Measurements from ENCODE around the gene FAM24B. TPM values are rescaled to one million over a fixed set of nuclear protein-coding genes. Genes with fewer than 3 reads are reported as not detected.

The FAM24B gene
- polyA plus RNA-seq, 3 donors, result 3.2 to 7.2 (median 3.8) TPM

- DNase-seq (ENCODE audit: low read depth in 3 of 3, low spot score in 2 of 3), result no peak
Observed at GRCh38 chr10:122830273-122830964, 49.0 kb downstream of the FAM24B start.

GRCh38 chr10:122829454-122829853, 49.9 kb downstream of the FAM24B start:
- no peak for DNase-seq (ENCODE audit: low read depth in 3 of 3, low spot score in 2 of 3)

GRCh38 chr10:122828716-122829255, 50.6 kb downstream of the FAM24B start:
- DNase-seq (ENCODE audit: low read depth in 3 of 3, low spot score in 2 of 3), result no peak

GRCh38 chr10:122827302-122827701, 52.1 kb downstream of the FAM24B start:
- no peak for DNase-seq (ENCODE audit: low read depth in 3 of 3, low spot score in 2 of 3)

- no peak for DNase-seq (ENCODE audit: low read depth in 3 of 3, low spot score in 2 of 3)
Observed at GRCh38 chr10:122822973-122823690, 56.2 kb downstream of the FAM24B start.

GRCh38 chr10:122821808-122822207, 57.6 kb downstream of the FAM24B start:
- DNase-seq (ENCODE audit: low read depth in 3 of 3, low spot score in 2 of 3), result no peak

- DNase-seq (ENCODE audit: low read depth in 3 of 3, low spot score in 2 of 3), result no peak
Observed at GRCh38 chr10:122815458-122815857, 63.9 kb downstream of the FAM24B start.

- DNase-seq (ENCODE audit: low read depth in 3 of 3, low spot score in 2 of 3), result no peak
Observed at GRCh38 chr10:122814493-122814892, 64.9 kb downstream of the FAM24B start.

- no peak for DNase-seq (ENCODE audit: low read depth in 3 of 3, low spot score in 2 of 3)
Observed at GRCh38 chr10:122812751-122813150, 66.6 kb downstream of the FAM24B start.

- DNase-seq (ENCODE audit: low read depth in 3 of 3, low spot score in 2 of 3), result no peak
Observed at GRCh38 chr10:122802282-122802681, 77.1 kb downstream of the FAM24B start.

Other genes starting within 250 kb of the FAM24B start
- gene C10orf120, start 179.7 kb downstream of the FAM24B start, polyA plus RNA-seq (ENCODE audit: insufficient read length in 3 of 3), result not detected
- gene CUZD1, start 33.7 kb downstream of the FAM24B start, polyA plus RNA-seq (ENCODE audit: insufficient read length in 3 of 3), result 1 to 10 TPM; 1.4 to 2.3 (median 1.6) TPM
- gene FAM24A, start 31.0 kb upstream of the FAM24B start, polyA plus RNA-seq (ENCODE audit: insufficient read length in 3 of 3), result not detected
- 10 to 100 TPM; 18.2 to 21.2 (median 21.0) TPM for gene C10orf88, start 74.6 kb upstream of the FAM24B start, polyA plus RNA-seq (ENCODE audit: insufficient read length in 3 of 3)
- gene PSTK, start 100.8 kb upstream of the FAM24B start, polyA plus RNA-seq (ENCODE audit: insufficient read length in 3 of 3), result 10 to 100 TPM in 1 of 3 donors, 1 to 10 TPM in 2; 8.7 to 11.8 (median 9.2) TPM
- gene IKZF5, start 129.2 kb upstream of the FAM24B start, polyA plus RNA-seq (ENCODE audit: insufficient read length in 3 of 3), result 10 to 100 TPM; 18.7 to 22.5 (median 21.3) TPM
- gene ACADSB, start 129.4 kb upstream of the FAM24B start, polyA plus RNA-seq (ENCODE audit: insufficient read length in 3 of 3), result 10 to 100 TPM; 25.3 to 26.5 (median 25.9) TPM